ENCODE measurements around the gene PDX1. TPM values are rescaled to one million over a fixed set of nuclear protein-coding genes. Genes with fewer than 3 reads are reported as not detected.

The PDX1 gene
- polyA plus RNA-seq, 1 experiment: not detected

- no peak for TF ChIP-seq CTCF (IDR thresholded peaks at IDR 0.05; ENCODE audit: insufficient read depth, low read depth, low read length)
- CTCF ChIA-PET: no interaction called here
- Histone ChIP-seq H3K27me3 (ENCODE audit: control insufficient read depth, insufficient read depth, low read length) (peaks cover 43% of the 10 kb centered on the region), H3K36me3 (ENCODE audit: control insufficient read depth, insufficient read depth, low read length) (no peaks in the 10 kb centered on the region), H3K4me3 (ENCODE audit: low read depth, low read length) (no peak overlapping the region)
- POLR2A ChIA-PET: no interaction called here
- no peak for DNase-seq (ENCODE audit: low read depth)
Measured at GRCh38 chr13:27929868-27930267, 10.1 kb downstream of the PDX1 start.

- CTCF ChIA-PET: interaction anchor here (1.9 kb wide), 1 partner anchor 20 kb away, joined by 7 read pairs; no protein-coding TSS in a partner anchor
- DNase-seq (ENCODE audit: low read depth): no peak
- H3K4me3 ChIP-seq (ENCODE audit: low read depth, low read length): no peak overlapping the region
- POLR2A ChIA-PET: no interaction called here
- H3K27me3 ChIP-seq (ENCODE audit: control insufficient read depth, insufficient read depth, low read length): peaks cover 24% of the 10 kb centered on the region
- no peak for TF ChIP-seq CTCF (IDR thresholded peaks at IDR 0.05; ENCODE audit: insufficient read depth, low read depth, low read length)
- no peaks in the 10 kb centered on the region for H3K36me3 ChIP-seq (ENCODE audit: control insufficient read depth, insufficient read depth, low read length)
Measured at GRCh38 chr13:27933118-27933517, 13.3 kb downstream of the PDX1 start.

GRCh38 chr13:27933580-27934328, 14.0 kb downstream of the PDX1 start:
- no peaks in the 10 kb centered on the region for H3K36me3 ChIP-seq (ENCODE audit: control insufficient read depth, insufficient read depth, low read length)
- no peak overlapping the region for H3K4me3 ChIP-seq (ENCODE audit: low read depth, low read length)
- ChIA-PET CTCF (interaction anchor here (1.9 kb wide), 1 partner anchor 20 kb away, joined by 7 read pairs; no protein-coding TSS in a partner anchor), POLR2A (no interaction called here)
- no peak for TF ChIP-seq CTCF (IDR thresholded peaks at IDR 0.05; ENCODE audit: insufficient read depth, low read depth, low read length)
- no peak for DNase-seq (ENCODE audit: low read depth)
- H3K27me3 ChIP-seq (ENCODE audit: control insufficient read depth, insufficient read depth, low read length): peaks cover 18% of the 10 kb centered on the region

- no peak for DNase-seq (ENCODE audit: low read depth)
- CTCF ChIA-PET: interaction anchor here (1.1 to 2.9 kb wide), 2 partner anchors 11 to 113 kb away, joined by 4 to 13 read pairs; no protein-coding TSS in a partner anchor
- H3K27me3 ChIP-seq (ENCODE audit: control insufficient read depth, insufficient read depth, low read length): 0 out of 2 replicates have a peak, but pooled peaks cover 3% of the 10 kb centered on the region
- H3K36me3 ChIP-seq (ENCODE audit: control insufficient read depth, insufficient read depth, low read length): no peaks in the 10 kb centered on the region
- H3K4me3 ChIP-seq (ENCODE audit: low read depth, low read length): no peak overlapping the region
- POLR2A ChIA-PET: no interaction called here
- no peak for TF ChIP-seq CTCF (IDR thresholded peaks at IDR 0.05; ENCODE audit: insufficient read depth, low read depth, low read length)
Measured at GRCh38 chr13:27942972-27943371, 23.2 kb downstream of the PDX1 start.

- H3K4me3 ChIP-seq (ENCODE audit: low read depth, low read length): peak overlapping the region; percentile 36
- no peaks in the 10 kb centered on the region for H3K36me3 ChIP-seq (ENCODE audit: control insufficient read depth, insufficient read depth, low read length)
- DNase-seq (ENCODE audit: low read depth): no peak
- H3K27me3 ChIP-seq (ENCODE audit: control insufficient read depth, insufficient read depth, low read length): peaks cover 13% of the 10 kb centered on the region
- TF ChIP-seq CTCF (IDR thresholded peaks at IDR 0.05; ENCODE audit: insufficient read depth, low read depth, low read length): no peak
- CTCF ChIA-PET: interaction anchor here (0.6 to 2.8 kb wide), 26 partner anchors 7 to 1006 kb away, joined by 3 to 27 read pairs (median 5); partner anchors contain the start of gene CDX2
- POLR2A ChIA-PET: no interaction called here
Measured at GRCh38 chr13:27952876-27953675, 33.3 kb downstream of the PDX1 start.

All from BJ (cell line).